SU-DHL-6 (cell line): ENCODE data around the gene FRAS1.

Source experiments
- H2AFZ ChIP-seq: fragments of 200-600 bp; sonication (generic); 2 replicates; pipeline ENCODE4 v1.6.1; 2014; ENCODE audit warnings: low read depth, mild to moderate bottlenecking, moderate library complexity, mixed read lengths, antibody characterized with exemption, low read length; ENCODE audit not compliant: severe bottlenecking
- H3F3A ChIP-seq: fragments of 200-600 bp; shearing (Covaris generic); 2 replicates; pipeline ENCODE4 v1.6.0; 2016; ENCODE audit warnings: antibody characterized with exemption, mild to moderate bottlenecking; ENCODE audit not compliant: insufficient read depth
- H3K27ac ChIP-seq: fragments of 200-600 bp; sonication (generic); 2 replicates; pipeline ENCODE4 v1.5.1; 2016; ENCODE audit warnings: low read depth, mild to moderate bottlenecking, low read length, moderate library complexity, mixed read lengths
- H3K27me3 ChIP-seq: fragments of 200-600 bp; sonication (generic), shearing (Covaris generic); 2 replicates; pipeline ENCODE4 v1.6.0; 2014; ENCODE audit warnings: mild to moderate bottlenecking, low read length
- H3K36me3 ChIP-seq: fragments of 200-600 bp; sonication (generic); 2 replicates; pipeline ENCODE4 v1.6.1; 2014; ENCODE audit warnings: mild to moderate bottlenecking, low read length, mixed read lengths
- H3K4me2 ChIP-seq: fragments of 300-600, 200-600 bp; shearing (Covaris generic), sonication (generic); 2 replicates; pipeline ENCODE4 v1.6.0; 2014; ENCODE audit warnings: low read length, low read depth, mild to moderate bottlenecking; ENCODE audit not compliant: poor library complexity, severe bottlenecking
- H3K4me3 ChIP-seq: fragments of 200-600 bp; sonication (generic); 2 replicates; pipeline ENCODE4 v1.5.1; 2014; ENCODE audit warnings: antibody characterized with exemption, low read length, mild to moderate bottlenecking, mixed read lengths; ENCODE audit not compliant: insufficient read depth, poor library complexity, severe bottlenecking
- H3K79me2 ChIP-seq: fragments of 200-600 bp; sonication (generic); 2 replicates; pipeline ENCODE4 v1.6.1; 2014; ENCODE audit warnings: mild to moderate bottlenecking, low read length, moderate library complexity; ENCODE audit not compliant: insufficient read depth
- H3K9ac ChIP-seq: fragments of 200-600 bp; sonication (generic); 2 replicates; pipeline ENCODE4 v1.7.0; 2014; ENCODE audit warnings: mild to moderate bottlenecking, low read length
- H3K9me2 ChIP-seq: fragments of 200-600 bp; sonication (generic); replicated peaks from 2 replicates; pipeline ENCODE4 v1.6.1; 2014; ENCODE audit warnings: low read length; ENCODE audit not compliant: insufficient read depth
- H3K9me3 ChIP-seq: fragments of 200-600 bp; sonication (generic); 2 replicates; pipeline ENCODE4 v1.6.1; 2014; ENCODE audit warnings: low read length, mixed read lengths; ENCODE audit not compliant: insufficient read depth
- H4K20me1 ChIP-seq: fragments of 200-600 bp; sonication (generic); 2 replicates; pipeline ENCODE4 v1.6.1; 2014; ENCODE audit warnings: low read depth, mild to moderate bottlenecking, antibody characterized with exemption, low read length, moderate library complexity, mixed read lengths
- EZH2phosphoT487 ChIP-seq: fragments of 200-600 bp; sonication (generic), shearing (Covaris generic); conservative IDR thresholded peaks from 2 replicates; pipeline ENCODE4 v1.6.1; 2018; ENCODE audit warnings: mild to moderate bottlenecking, antibody characterized with exemption, low read length, moderate library complexity, mixed read lengths
- TF ChIP-seq, protein P1 (sequence below): fragments of 200-600 bp; sonication (generic); IDR thresholded peaks from one replicate; pipeline ENCODE4 v1.5.1; 2017; ENCODE audit warnings: antibody characterized with exemption, mild to moderate bottlenecking, low read length, moderate library complexity; ENCODE audit not compliant: insufficient read depth, poor library complexity, severe bottlenecking

The FRAS1 gene

DNA sequence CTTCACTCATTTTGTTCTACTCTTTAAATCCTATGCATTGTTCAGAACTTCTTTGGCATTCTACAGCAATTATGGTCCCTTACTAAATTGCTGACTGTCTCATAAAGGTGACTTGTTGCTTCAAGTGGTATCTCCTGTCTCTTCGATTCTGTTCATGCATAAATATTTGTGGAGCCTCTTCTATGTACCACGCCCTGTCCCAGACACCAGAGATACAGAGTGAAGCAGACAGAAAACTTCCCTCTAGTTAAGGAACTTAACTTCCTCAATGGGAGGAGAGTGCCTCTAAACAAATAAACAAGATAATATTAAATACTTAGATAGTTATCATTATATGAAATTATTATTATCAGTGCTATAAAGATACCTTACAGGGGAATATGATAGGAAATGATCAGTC is 235.7 kb downstream of the FRAS1 start:
- no peaks in the 10 kb centered on the region for H3K9me2 ChIP-seq
- no peaks in the 10 kb centered on the region for H3K79me2 ChIP-seq
- no peaks in the 10 kb centered on the region for H3K36me3 ChIP-seq
- no peaks in the 10 kb centered on the region for H4K20me1 ChIP-seq
- H3F3A ChIP-seq, result no peaks in the 10 kb centered on the region
- H3K27ac ChIP-seq, result no peak overlapping the region
- H3K4me3 ChIP-seq, result no peak overlapping the region
- no peak for TF ChIP-seq EZH2phosphoT487
- TF ChIP-seq, protein P1, sequence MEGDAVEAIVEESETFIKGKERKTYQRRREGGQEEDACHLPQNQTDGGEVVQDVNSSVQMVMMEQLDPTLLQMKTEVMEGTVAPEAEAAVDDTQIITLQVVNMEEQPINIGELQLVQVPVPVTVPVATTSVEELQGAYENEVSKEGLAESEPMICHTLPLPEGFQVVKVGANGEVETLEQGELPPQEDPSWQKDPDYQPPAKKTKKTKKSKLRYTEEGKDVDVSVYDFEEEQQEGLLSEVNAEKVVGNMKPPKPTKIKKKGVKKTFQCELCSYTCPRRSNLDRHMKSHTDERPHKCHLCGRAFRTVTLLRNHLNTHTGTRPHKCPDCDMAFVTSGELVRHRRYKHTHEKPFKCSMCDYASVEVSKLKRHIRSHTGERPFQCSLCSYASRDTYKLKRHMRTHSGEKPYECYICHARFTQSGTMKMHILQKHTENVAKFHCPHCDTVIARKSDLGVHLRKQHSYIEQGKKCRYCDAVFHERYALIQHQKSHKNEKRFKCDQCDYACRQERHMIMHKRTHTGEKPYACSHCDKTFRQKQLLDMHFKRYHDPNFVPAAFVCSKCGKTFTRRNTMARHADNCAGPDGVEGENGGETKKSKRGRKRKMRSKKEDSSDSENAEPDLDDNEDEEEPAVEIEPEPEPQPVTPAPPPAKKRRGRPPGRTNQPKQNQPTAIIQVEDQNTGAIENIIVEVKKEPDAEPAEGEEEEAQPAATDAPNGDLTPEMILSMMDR, result no peak
- H3K9me3 ChIP-seq, result no peaks in the 10 kb centered on the region
- H3K27me3 ChIP-seq, result no peaks in the 10 kb centered on the region
- no peak overlapping the region for H2AFZ ChIP-seq
- no peak overlapping the region for H3K4me2 ChIP-seq
- no peak overlapping the region for H3K9ac ChIP-seq

DNA sequence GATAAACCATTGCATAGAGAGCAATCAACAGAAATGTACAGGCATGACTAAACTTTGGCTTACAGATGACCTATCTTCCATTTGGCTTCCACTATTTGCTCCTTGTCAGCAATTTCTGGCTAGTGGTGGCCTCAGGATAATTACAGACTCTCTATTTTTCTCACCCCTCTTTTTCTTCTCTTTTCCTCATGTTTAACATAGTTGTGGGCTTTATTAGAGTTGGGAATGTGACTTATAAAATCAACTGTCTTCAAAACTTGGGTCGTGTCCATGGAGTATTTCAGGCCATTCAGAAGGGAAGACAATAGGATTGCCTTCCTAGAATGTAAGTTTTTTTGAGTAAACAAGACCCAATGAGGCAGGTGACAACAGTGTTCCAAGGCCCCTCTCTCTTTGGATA is 236.2 kb downstream of the FRAS1 start:
- H2AFZ ChIP-seq, result no peak overlapping the region
- no peaks in the 10 kb centered on the region for H3K9me2 ChIP-seq
- H3K79me2 ChIP-seq, result no peaks in the 10 kb centered on the region
- no peaks in the 10 kb centered on the region for H3K27me3 ChIP-seq
- H3K36me3 ChIP-seq, result no peaks in the 10 kb centered on the region
- H3F3A ChIP-seq, result no peaks in the 10 kb centered on the region
- TF ChIP-seq, protein P1, result no peak
- TF ChIP-seq EZH2phosphoT487, result no peak
- no peaks in the 10 kb centered on the region for H4K20me1 ChIP-seq
- H3K27ac ChIP-seq, result no peak overlapping the region
- H3K9me3 ChIP-seq, result no peaks in the 10 kb centered on the region
- no peak overlapping the region for H3K9ac ChIP-seq
- no peak overlapping the region for H3K4me2 ChIP-seq
- H3K4me3 ChIP-seq, result no peak overlapping the region

DNA sequence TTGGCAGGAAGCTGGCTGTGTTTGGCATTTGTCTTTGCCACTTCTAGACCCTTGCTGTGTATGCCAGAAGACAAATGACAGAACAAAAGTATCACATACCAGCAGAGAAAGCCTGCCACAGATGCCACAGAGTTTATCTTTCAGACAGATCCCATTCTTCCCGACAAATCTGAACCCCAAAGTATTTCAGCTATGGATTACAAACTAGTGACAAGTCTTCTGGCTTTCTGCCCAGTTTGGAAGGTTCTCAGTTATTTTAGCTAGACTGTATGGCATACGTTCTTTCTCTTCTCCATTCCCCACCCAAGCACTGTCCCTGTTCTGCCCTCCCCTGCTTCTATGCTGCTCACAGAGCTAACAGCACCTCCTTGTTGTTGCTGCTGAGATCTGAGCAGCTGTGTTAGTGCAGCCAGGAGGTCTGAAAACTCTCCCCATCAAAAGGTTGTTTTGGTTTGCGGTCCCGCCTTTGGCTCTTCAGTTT is 236.7 kb downstream of the FRAS1 start:
- Histone ChIP-seq H3K9me2 (no peaks in the 10 kb centered on the region), H3K9me3 (no peaks in the 10 kb centered on the region), H3F3A (no peaks in the 10 kb centered on the region), H3K4me3 (no peak overlapping the region), H4K20me1 (no peaks in the 10 kb centered on the region), H3K27me3 (no peaks in the 10 kb centered on the region), H3K9ac (no peak overlapping the region), H2AFZ (no peak overlapping the region), H3K4me2 (no peak overlapping the region), H3K79me2 (no peaks in the 10 kb centered on the region), H3K27ac (no peak overlapping the region), H3K36me3 (no peaks in the 10 kb centered on the region)
- TF ChIP-seq, protein P1, result no peak
- TF ChIP-seq EZH2phosphoT487, result no peak
